Suprapubic skin (tissue), 4 donors: Measurements from ENCODE around the gene S100A10.

ENCODE experiments used
- CTCF ChIP-seq, 2 donors: fragments of 200-600 bp in 1 of 2; fragments of 450-650 bp in 1 of 2; sonication (generic) in 1 of 2; IDR thresholded peaks; one replicate each; pipeline ENCODE4 v1.5.1; 2016 to 2019; ENCODE audit warnings: antibody characterized with exemption in 2 of 2, mild to moderate bottlenecking in 1 of 2, moderate library complexity in 1 of 2
- EP300 ChIP-seq: sonication (generic); formaldehyde crosslinking; IDR thresholded peaks from one replicate; pipeline ENCODE4 v1.6.1; 2017; ENCODE audit warnings: antibody characterized with exemption
- POLR2A ChIP-seq, 2 donors: fragments of 450-650 bp; IDR thresholded peaks; one replicate each; pipeline ENCODE4 v1.6.1; 2017; ENCODE audit warnings: antibody characterized with exemption in 2 of 2, mild to moderate bottlenecking in 2 of 2, moderate library complexity in 2 of 2
- POLR2AphosphoS5 ChIP-seq, 3 donors: sonication (generic); formaldehyde crosslinking; IDR thresholded peaks; one replicate each; pipeline ENCODE4 v1.6.1; 2017; ENCODE audit warnings: antibody characterized with exemption in 3 of 3

GRCh38 chr1:151947140-151947539, 46.5 kb downstream of the S100A10 start:
- no peak for TF ChIP-seq POLR2AphosphoS5 (IDR thresholded peaks at IDR 0.05)
- no peak for TF ChIP-seq CTCF (IDR thresholded peaks at IDR 0.05)
- TF ChIP-seq POLR2A (IDR thresholded peaks at IDR 0.05), result no peak
- no peak for TF ChIP-seq EP300
